Effector memory CD8-positive, alpha-beta T cell (primary cell): ENCODE measurements around the gene RBMS1.

Source experiments
- ATAC-seq: fragments of 150-1000 bp; cut with Tn5 transposase; replicated peaks from 2 replicates; pipeline ENCODE4 v1.10.0; 2021; ENCODE audit warnings: mild to moderate bottlenecking, moderate library complexity
- DNase-seq, 3 experiments: peaks; one replicate each; pipeline ENCODE4 v3.0.0; 2021
- H3K27ac Mint-ChIP-seq, 2 donors: one replicate each; pipeline ENCODE4 v1.8.0; 2022; ENCODE audit warnings: mild to moderate bottlenecking in 2 of 2, mixed read lengths in 2 of 2, moderate library complexity in 2 of 2
- H3K27me3 Mint-ChIP-seq, 2 donors: one replicate each; pipeline ENCODE4 v1.8.0; 2022; ENCODE audit warnings: mixed read lengths in 2 of 2
- H3K36me3 Mint-ChIP-seq: one replicate; pipeline ENCODE4 v1.8.0; 2022; ENCODE audit warnings: mild to moderate bottlenecking, moderate library complexity, mixed read lengths; ENCODE audit not compliant: insufficient read depth
- H3K4me1 Mint-ChIP-seq, 2 donors: one replicate each; pipeline ENCODE4 v1.8.0; 2022; ENCODE audit warnings: low read depth in 2 of 2, mixed read lengths in 2 of 2
- H3K4me3 Mint-ChIP-seq, 2 donors: one replicate each; pipeline ENCODE4 v1.8.0; 2022; ENCODE audit warnings: mild to moderate bottlenecking in 2 of 2, mixed read lengths in 2 of 2, moderate library complexity in 2 of 2
- H3K9me3 Mint-ChIP-seq, 2 donors: one replicate each; pipeline ENCODE4 v1.8.0; 2022; ENCODE audit warnings: mixed read lengths in 2 of 2

Gene RBMS1

GRCh38 chr2:160405077-160405867 lies 88.3 kb downstream of the RBMS1 start:
- Mint-ChIP-seq H3K9me3 (no peaks in the 10 kb centered on the region), H3K36me3 (peaks cover 35% of the 10 kb centered on the region), H3K27me3 (no peaks in the 10 kb centered on the region), H3K27ac (peak overlapping the region; percentile 90 to 98), H3K4me1 (peaks cover 60 to 68% of the 10 kb centered on the region in 2 donors), H3K4me3 (peak overlapping the region; percentile 89 to 95)
- no peak for DNase-seq
- ATAC-seq: no peak

GRCh38 chr2:160402997-160403979 lies 90.3 kb downstream of the RBMS1 start:
- Mint-ChIP-seq H3K4me3 (peak overlapping the region; percentile 89 to 95), H3K4me1 (peaks cover 45 to 56% of the 10 kb centered on the region in 2 donors), H3K9me3 (no peaks in the 10 kb centered on the region), H3K36me3 (peaks cover 30% of the 10 kb centered on the region), H3K27me3 (no peaks in the 10 kb centered on the region), H3K27ac (peak overlapping the region; percentile 90 to 98)
- ATAC-seq (no peak), DNase-seq (no peak)

DNA sequence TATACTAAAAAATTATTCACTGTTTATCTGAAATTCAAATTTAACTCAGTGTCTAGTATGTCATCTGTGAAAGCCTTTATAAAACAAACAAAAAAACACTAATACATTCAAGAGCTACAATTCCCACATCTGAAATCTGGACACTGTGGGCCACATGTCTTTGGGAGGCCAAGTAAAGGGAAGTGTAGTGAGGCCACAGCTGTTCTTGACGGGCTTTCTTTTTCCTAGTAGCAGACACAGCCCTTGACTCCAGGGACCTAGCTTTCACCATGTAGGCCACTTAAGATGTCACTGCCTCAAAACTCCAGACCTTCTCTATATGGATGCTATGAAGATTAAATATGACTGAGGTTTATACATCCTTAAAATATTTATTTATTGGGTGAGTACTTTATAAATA lies 91.1 kb downstream of the RBMS1 start:
- no peak for ATAC-seq
- peak overlapping the region; percentile 90 to 98 for H3K27ac Mint-ChIP-seq
- H3K4me1 Mint-ChIP-seq: peaks cover 42 to 53% of the 10 kb centered on the region in 2 donors

DNA sequence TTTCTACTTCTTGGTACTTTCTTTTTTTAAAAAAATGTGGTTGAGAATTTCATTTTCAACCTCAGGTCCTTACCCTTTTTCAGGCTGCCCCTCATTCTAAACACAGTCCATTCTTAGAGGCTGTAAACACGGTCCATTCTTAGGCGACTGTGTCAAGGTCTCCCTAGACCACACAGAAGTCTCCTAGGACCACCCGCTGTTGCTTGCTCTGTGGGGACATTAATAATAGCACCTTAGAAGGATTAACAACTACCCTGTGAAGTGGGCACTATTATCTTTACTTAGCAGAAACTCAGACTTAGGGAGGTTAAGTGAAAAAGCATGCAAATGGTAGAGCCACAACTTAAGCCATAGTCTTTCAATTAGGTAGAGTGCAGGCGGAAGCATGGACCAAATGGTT lies 91.7 kb downstream of the RBMS1 start:
- H3K27me3 Mint-ChIP-seq: no peaks in the 10 kb centered on the region
- no peaks in the 10 kb centered on the region for H3K9me3 Mint-ChIP-seq
- DNase-seq: no peak
- H3K27ac Mint-ChIP-seq: peak overlapping the region; percentile 90 to 98
- H3K36me3 Mint-ChIP-seq: peaks cover 18% of the 10 kb centered on the region
- ATAC-seq: no peak
- H3K4me1 Mint-ChIP-seq: peaks cover 42 to 52% of the 10 kb centered on the region in 2 donors
- peak overlapping the region; percentile 89 to 95 for H3K4me3 Mint-ChIP-seq

More for the DNA sequence above, 91.1 kb downstream of the RBMS1 start:
- Mint-ChIP-seq H3K9me3 (no peaks in the 10 kb centered on the region), H3K4me3 (peak overlapping the region; percentile 89 to 95), H3K36me3 (peaks cover 24% of the 10 kb centered on the region), H3K27me3 (no peaks in the 10 kb centered on the region)
- no peak for DNase-seq

DNA sequence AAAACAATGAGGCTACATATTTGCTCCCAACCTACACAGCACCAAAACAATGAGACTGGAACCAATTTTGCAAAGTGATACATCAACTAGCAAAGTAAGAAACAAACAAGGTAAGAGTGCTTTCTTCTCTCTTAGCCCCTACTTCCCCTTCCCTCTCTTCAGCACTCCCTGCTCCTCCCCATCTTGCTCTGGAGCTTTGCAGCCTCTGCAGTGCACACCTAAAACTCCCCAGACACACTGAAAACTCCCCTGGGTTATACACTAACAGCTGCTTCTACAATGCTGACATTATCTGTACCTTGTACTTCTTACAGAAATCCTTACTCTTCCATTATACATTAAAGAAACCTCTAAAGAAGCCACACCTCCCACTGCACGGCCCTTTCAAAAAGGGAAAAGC lies 93.7 kb downstream of the RBMS1 start:
- DNase-seq (no peak), ATAC-seq (no peak)
- Mint-ChIP-seq H3K27me3 (no peaks in the 10 kb centered on the region), H3K27ac (no peak overlapping the region), H3K36me3 (peaks cover 6% of the 10 kb centered on the region), H3K4me3 (peak overlapping the region in 1 of 2 donors; percentile 30), H3K9me3 (no peaks in the 10 kb centered on the region), H3K4me1 (peaks cover 32 to 35% of the 10 kb centered on the region in 2 donors)

- Mint-ChIP-seq H3K36me3 (peaks cover 16% of the 10 kb centered on the region), H3K27me3 (no peaks in the 10 kb centered on the region), H3K4me1 (peaks cover 29 to 33% of the 10 kb centered on the region in 2 donors), H3K9me3 (no peaks in the 10 kb centered on the region), H3K27ac (no peak overlapping the region), H3K4me3 (no peak overlapping the region)
- DNase-seq: no peak
- ATAC-seq: no peak
These were observed 96.1 kb downstream of the RBMS1 start for GRCh38 chr2:160397530-160397865.

GRCh38 chr2:160394153-160394552 lies 99.5 kb downstream of the RBMS1 start:
- Mint-ChIP-seq H3K9me3 (no peaks in the 10 kb centered on the region), H3K4me3 (peak overlapping the region; percentile 52 to 63), H3K4me1 (peaks cover 45 to 48% of the 10 kb centered on the region in 2 donors), H3K27ac (peak overlapping the region; percentile 36 to 73), H3K27me3 (no peaks in the 10 kb centered on the region), H3K36me3 (peaks cover 24% of the 10 kb centered on the region)
- ATAC-seq (peak; percentile 99), DNase-seq (peak in 2 of 3 experiments; percentile 10 to 15)

GRCh38 chr2:160392201-160392600 lies 101.4 kb downstream of the RBMS1 start:
- Mint-ChIP-seq H3K9me3 (no peaks in the 10 kb centered on the region), H3K27me3 (no peaks in the 10 kb centered on the region)

DNA sequence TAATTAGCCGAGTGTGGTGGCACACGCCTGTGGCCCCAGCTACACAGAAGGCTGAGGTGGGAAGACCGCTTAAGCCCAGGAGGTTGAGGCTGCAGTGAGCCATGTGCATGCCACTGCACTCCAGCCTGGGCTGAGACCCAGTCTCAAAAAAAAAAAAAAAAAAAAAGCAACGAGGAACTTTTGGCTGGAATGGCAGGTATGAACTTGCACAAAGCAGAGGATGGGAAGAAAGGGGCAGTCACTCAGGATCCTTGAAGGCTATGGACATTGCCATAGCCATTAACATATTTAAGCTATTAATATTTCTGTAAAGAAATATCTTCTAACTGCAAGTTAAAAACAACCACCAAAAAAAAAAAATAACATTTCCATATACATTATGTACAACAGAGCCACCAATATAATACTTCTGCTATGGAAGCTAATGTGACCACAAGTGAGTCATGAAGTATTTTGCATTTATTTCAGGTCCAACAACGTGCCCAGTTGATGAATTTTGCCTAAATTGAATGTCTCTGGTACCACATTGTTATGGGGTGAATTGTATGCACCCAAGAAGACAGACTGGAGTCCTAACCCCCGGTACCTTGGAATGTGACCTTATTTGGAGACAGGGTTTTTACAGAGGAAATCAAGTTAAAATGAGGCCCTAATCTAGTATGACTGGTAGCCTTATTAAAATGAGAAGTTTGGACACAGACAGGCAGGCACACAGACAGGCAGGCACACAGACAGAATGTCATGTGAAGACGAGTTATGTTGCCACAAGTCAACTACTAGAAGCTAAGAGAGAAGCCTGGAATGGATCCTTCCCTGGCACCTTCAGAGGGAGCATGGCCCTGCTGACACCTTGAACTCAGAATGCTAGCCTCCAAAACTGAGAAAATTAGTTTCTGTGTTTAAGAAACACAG lies 102.8 kb downstream of the RBMS1 start:
- peak overlapping the region in 1 of 2 donors; percentile 66 for H3K27ac Mint-ChIP-seq

More at GRCh38 chr2:160392201-160392600, 101.4 kb downstream of the RBMS1 start:
- peaks cover 64 to 68% of the 10 kb centered on the region in 2 donors for H3K4me1 Mint-ChIP-seq
- no peak for ATAC-seq
- peak overlapping the region; percentile 27 to 63 for H3K4me3 Mint-ChIP-seq
- peaks cover 29% of the 10 kb centered on the region for H3K36me3 Mint-ChIP-seq
- no peak for DNase-seq
- H3K27ac Mint-ChIP-seq: peak overlapping the region in 1 of 2 donors; percentile 49

DNA sequence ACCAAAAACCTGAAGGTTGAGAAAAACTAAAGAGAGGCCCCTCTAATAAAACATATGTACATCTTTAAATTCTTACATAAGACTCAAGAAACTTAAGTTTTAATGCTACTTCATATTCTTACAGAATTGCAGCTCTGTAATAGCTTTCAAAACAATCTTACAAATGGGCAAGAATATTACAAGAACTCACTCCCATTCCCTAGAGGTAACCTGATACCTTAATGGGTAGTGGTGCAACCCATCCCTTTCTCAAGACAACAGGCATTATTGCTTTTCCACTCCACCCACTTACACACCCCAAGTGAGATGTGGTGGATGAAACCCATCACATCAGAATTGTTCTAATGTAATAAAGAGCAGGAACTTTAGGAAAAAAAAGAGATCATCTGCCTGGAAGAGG lies 103.7 kb downstream of the RBMS1 start:
- DNase-seq: no peak
- Mint-ChIP-seq H3K4me3 (peak overlapping the region; percentile 56 to 65), H3K27ac (peak overlapping the region in 1 of 2 donors; percentile 66)

More for the DNA sequence above, 102.8 kb downstream of the RBMS1 start:
- Mint-ChIP-seq H3K36me3 (peaks cover 31% of the 10 kb centered on the region), H3K4me3 (peak overlapping the region; percentile 56 to 65), H3K9me3 (no peaks in the 10 kb centered on the region), H3K4me1 (peaks cover 65 to 81% of the 10 kb centered on the region in 2 donors), H3K27me3 (no peaks in the 10 kb centered on the region)
- ATAC-seq (no peak), DNase-seq (no peak)

DNA sequence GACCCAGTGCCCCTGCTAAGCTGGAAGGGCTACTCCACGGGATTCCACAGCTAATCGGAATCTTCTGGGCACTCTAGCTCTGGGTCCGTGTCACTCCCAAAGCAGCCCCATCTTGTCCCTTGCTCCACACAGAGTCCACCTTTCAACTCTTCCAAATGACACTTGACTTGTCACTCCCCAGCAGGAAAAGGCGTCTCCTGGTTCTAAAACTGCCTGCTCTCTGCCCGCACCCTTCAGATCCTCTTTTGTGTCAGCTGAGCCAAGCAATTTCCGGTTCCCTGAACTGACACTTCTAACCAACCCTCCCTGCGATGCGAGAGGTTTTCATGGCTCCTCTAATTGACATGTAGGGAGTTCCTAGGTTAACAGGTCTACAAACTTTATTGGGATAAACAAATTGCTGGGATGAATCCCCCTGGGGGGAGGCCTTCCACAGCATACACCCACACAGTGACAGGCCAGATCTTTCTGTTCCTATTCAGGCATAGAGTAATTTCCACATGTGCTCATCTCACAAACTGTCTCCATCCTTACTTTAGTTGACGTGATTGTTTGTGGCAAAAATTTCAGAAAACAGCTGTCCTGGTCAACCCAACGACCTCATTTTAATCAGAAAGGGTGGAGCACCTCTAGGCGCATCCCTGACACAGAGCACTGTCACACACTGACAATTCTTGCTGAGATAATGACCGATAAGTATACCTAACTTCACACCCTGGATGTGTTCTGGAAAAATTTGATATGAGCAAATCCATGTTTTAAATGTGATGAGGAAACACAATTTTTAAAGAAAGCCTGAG lies 104.9 kb downstream of the RBMS1 start:
- peaks cover 28% of the 10 kb centered on the region for H3K36me3 Mint-ChIP-seq
- H3K9me3 Mint-ChIP-seq: no peaks in the 10 kb centered on the region
- no peaks in the 10 kb centered on the region for H3K27me3 Mint-ChIP-seq
- ATAC-seq: peak; percentile 76
- peak overlapping the region; percentile 81 for H3K4me3 Mint-ChIP-seq
- peak overlapping the region; percentile 80 to 90 for H3K27ac Mint-ChIP-seq
- peak in 2 of 3 experiments; percentile 10 to 20 for DNase-seq
- peaks cover 67 to 86% of the 10 kb centered on the region in 2 donors for H3K4me1 Mint-ChIP-seq

More for the DNA sequence above, 103.7 kb downstream of the RBMS1 start:
- Mint-ChIP-seq H3K36me3 (peaks cover 34% of the 10 kb centered on the region), H3K4me1 (peaks cover 68 to 87% of the 10 kb centered on the region in 2 donors), H3K27me3 (no peaks in the 10 kb centered on the region), H3K9me3 (no peaks in the 10 kb centered on the region)
- no peak for ATAC-seq
